Stimulated activated CD4-positive, alpha-beta T cell treated with anti-CD3 and anti-CD28 coated beads, TNF-alpha, amount 100 ng/mL, for 4 hours (primary cell): ENCODE measurements around the gene SPAM1.
"Not testable (repeated sequence)": the region's sequence is repeated elsewhere in the genome, so short reads cannot be mapped to it uniquely, and the experiment has no call there.

Experiments
- DNase-seq, 3 experiments: peaks; one replicate each; pipeline ENCODE4 v3.0.0-alpha.2; 2020; ENCODE audit warnings: low read depth in 3 of 3

SPAM1 gene

GRCh38 chr7:123958186-123958703 is 33.2 kb downstream of the SPAM1 start:
- DNase-seq = no peak

DNA sequence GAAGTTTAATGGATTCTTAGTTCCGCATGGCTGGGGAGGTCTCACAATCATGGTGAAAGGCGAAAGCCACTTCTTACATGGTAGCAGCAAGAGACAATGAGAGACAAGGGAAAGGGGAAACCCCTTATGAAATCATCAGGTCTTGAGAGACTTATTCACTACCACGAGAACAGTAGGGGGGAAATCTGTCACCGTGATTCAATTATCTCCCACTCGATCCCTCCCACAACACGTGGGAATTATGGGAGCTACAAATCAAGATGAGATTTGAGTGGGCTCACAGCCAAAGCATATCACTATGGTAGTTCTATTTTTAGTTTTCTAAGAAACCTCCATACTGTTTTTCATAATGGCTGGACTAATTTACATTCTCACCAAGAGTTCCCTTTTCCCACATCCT is 36.7 kb downstream of the SPAM1 start:
- DNase-seq = no peak

GRCh38 chr7:123966936-123967335 is 41.9 kb downstream of the SPAM1 start:
- DNase-seq = no peak

GRCh38 chr7:123972045-123972444 is 47.0 kb downstream of the SPAM1 start:
- DNase-seq = no peak

DNA sequence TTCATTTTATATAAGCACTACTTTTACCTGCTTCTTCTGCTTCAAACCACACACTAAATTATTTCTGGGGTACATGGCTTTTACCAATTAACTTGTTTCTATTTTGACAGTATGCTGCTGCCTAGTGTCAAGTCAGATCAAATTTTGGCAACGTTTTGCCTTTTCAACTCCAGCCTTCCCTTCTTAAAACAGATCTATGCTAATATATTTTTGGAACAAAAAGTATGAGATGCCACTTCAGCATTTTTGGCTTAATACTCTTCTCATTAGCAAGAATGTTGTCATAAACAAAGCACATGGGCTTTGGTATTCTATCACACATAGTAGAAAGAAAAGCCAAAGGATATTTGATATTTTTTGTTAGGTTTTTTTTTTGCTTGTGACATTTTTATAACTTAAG is 47.8 kb downstream of the SPAM1 start:
- no peak for DNase-seq

DNA sequence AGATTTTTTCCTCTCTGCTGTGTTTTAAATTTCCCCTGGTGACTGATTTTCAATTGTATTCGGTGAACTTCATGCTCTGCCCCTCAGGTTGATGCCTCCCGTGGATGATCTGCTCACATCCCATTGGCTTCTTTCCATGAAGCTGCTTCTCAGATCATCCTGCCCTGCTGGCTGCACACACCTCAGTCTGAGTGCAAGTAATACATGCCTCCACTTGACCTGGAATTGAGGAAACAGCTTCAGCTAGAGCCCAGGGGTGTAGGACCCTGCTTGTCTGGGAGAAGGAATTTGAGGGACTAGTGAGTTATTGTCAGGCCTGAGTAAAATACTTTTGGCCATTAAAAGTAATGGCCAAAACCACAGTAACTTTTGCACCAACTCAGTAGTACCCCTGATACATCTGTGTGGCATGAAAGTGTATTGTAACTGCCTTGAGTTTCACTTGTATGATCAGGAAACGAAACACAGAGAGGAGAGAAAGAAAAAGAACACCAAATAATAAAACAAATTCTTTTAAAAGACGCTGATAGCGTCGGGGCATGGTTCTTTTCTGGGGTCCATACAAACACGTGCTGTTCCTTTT is 49.4 kb downstream of the SPAM1 start:
- no peak for DNase-seq

DNA sequence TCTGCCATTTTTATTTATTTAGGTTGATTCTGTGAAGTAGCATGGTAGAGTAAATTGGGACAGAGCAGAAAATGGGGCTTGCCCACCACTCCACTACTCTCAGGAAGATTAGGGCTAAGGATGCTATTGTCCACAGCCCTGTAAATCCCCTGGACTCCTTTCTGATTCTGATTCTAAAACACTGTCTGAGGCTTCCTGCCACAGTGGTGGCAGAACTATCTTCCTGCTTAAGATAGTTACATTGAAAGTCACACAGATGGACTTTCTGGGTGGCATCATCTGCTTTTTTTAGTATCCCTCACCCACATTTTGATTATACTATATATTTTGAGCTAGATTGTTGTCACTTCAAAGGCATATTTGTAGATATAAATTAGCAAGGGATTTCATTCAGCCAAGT is 50.0 kb downstream of the SPAM1 start:
- DNase-seq = no peak

DNA sequence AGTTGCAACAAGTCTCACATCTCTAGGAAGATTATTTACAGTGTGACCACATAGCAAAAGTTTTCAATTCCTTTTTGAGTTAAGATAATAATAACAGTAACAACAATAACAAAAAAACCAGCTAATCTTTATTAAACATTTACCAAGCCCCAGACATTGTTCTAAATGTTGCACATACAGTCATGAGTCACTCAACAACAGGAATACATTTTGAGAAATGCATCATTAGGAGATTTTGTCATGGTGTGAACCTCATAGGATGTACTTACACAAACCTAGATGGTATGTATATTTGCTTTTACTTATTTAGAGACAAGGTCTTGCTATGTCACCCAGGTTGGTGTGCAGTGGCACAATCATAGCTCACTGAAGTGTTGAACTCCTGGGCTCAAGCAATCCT is 52.0 kb downstream of the SPAM1 start:
- no peak for DNase-seq

DNA sequence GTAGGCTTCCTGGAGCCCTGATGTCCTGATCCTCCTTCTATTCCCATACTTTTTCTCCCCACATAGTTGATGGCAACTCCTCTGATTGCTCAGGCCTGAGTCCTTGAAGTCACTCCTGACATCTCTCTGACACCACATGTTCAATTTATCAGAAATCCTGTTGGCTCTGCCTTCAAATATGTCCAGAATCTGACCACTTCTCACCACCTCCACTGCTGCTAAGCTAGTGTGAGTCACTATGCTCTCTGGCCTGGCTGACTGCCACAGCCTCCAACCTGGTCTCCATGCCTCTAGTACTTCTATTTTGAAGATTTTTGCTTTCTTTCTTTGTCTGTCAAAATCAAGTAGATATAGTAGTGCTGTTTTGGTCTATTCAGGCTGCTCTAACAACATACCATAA is 54.8 kb downstream of the SPAM1 start:
- DNase-seq = no peak

DNA sequence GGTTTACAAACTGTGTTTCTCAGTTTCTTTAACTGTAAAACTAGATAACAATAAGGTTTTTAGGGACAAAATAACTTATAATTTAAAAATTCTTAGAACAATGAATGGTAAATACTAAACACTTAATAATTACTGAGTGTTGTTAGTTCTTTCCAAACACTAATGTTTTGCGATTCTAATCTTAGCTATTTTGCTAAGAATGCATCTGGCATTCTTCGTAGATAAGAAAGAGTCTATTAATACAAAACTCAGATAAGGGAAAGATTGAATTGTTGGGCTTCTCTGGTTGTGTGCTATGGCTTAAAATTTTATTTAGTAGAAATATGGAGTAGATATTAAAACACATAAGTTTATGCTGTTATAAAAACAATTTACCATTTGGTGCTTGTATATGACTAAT is 62.4 kb downstream of the SPAM1 start:
- DNase-seq = no peak

DNA sequence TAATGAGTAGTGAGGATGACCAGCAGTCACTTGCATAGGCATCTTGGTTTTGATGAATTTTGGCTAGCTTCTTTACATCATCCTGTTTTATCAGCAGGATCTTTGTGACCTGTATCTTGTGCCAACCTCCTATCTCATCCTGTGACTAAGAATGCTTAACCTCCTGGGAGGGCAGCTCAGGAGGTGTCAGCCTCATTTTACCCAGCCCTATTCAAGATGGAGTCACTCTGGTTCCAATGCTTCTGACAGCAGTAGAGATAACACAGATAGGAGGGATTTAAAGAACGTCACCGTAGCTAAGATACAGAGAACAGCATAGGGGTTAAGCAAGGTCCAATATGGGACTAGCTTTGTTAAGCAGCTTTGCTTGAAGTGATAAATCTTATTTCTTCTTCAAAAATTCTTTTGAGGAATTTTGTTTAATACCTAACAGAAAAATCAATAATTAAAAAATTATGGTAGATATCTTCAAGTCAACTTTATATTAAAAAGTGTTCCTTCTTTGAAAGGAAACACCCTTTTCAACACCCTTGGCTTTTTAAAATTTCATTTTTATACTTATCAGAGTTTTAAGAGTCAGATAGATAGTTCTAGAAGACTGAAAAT is 68.0 kb downstream of the SPAM1 start:
- DNase-seq = no peak

- no peak for DNase-seq
Measured at GRCh38 chr7:123993996-123994395, 69.0 kb downstream of the SPAM1 start.

- no peak for DNase-seq
Measured at GRCh38 chr7:123994449-123994848, 69.4 kb downstream of the SPAM1 start.

DNA sequence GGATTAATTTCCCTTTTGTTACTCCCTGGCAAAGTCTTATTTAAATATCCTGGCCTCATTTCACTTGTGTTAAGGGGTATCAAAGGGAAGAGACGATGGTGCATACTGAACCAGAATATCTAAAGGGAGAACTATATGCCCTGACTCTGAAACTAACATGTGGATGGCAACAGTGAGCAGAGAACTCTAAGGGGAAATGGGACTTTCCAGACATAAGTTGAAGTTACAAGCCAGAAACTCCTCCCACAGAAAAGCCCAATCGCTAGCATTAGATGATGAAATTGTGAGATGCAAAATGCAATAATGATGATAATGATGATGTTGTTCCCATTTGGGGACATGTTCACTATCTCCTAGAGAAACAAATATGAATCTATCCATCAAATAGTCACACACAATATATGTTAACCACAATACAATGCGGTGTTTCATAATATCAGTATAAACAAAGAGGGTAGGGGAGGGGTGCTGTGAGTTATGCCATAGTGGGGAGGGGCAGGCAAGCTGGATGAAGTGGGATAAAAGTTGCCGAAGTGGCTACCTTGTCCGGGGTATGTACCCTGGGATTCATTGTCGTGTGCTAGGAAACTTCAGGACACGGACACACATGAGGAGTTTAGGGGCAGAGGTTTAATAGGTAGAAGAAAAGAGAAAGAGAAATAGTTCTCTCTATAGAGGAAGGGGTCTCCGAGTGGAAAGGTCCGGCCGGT is 70.7 kb downstream of the SPAM1 start:
- DNase-seq = no peak

- no peak for DNase-seq
Measured at GRCh38 chr7:123996327-123996625, 71.2 kb downstream of the SPAM1 start.

GRCh38 chr7:123998921-123999320 is 73.9 kb downstream of the SPAM1 start:
- no peak for DNase-seq

DNA sequence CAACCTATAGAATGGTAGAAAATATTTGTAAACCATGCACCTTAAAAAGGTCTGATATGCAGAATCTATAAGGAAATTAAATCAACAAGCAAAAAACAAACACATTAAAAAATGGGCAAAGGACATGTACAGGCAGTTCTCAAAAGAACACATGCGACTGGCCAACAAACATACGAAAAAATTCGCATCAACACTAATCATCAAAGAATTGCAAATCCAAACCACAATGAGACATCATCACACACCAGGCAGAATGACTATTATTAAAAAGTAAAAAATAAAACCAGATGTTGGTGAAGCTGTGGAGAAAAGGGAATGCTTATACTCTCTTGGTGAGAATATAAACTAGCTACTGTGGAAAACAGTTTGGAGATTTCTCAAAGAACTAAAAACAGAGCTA is 74.7 kb downstream of the SPAM1 start:
- DNase-seq = no peak

GRCh38 chr7:124008296-124008695 is 83.3 kb downstream of the SPAM1 start:
- DNase-seq = not testable (repeated sequence)

GRCh38 chr7:124009321-124009720 is 84.3 kb downstream of the SPAM1 start:
- DNase-seq = no peak
